HG02970 (cell line): ENCODE data around the gene ZNF823.
"Not testable (repeated sequence)": the region's sequence is repeated elsewhere in the genome, so short reads cannot be mapped to it uniquely, and the experiment has no call there.

Experiments used
- ATAC-seq: cut with Tn5 transposase; IDR thresholded peaks from one replicate; pipeline ENCODE4 v1.9.1; 2021; ENCODE audit warnings: mild to moderate bottlenecking, moderate library complexity, moderate number of reproducible peaks; ENCODE audit not compliant: unreplicated experiment, low FRiP score

The ZNF823 gene

DNA sequence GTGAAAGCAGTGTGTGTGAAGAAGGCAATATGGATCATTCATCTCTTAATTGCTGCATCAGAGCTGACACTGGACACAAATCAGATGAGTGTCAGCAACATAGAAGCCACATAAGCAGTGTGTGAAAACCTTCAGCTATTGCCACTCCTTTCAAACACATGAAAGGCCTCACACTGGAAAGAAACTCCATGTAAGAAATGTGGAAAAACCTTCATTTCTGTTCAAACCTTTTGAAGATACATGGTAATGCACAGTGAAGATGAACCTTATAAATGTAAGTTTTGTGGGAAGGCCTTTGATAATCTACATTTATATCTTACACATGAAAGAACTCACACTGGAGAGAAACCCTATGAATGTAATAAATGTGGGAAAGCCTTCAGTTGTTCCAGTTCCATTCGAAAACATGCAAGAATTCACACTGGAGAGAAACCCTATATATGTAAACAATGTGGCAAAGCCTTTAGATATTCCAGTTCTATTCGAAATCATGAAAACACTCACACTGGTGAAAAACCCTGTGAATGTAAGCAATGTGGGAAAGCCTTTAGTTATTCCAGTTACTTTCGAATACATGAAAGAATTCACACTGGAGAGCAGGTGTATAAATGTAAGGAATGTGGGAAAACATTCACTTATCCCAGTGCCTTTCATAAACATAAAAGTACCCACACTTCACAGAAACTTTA, 53.6 kb downstream of the ZNF823 start:
- no peak for ATAC-seq

DNA sequence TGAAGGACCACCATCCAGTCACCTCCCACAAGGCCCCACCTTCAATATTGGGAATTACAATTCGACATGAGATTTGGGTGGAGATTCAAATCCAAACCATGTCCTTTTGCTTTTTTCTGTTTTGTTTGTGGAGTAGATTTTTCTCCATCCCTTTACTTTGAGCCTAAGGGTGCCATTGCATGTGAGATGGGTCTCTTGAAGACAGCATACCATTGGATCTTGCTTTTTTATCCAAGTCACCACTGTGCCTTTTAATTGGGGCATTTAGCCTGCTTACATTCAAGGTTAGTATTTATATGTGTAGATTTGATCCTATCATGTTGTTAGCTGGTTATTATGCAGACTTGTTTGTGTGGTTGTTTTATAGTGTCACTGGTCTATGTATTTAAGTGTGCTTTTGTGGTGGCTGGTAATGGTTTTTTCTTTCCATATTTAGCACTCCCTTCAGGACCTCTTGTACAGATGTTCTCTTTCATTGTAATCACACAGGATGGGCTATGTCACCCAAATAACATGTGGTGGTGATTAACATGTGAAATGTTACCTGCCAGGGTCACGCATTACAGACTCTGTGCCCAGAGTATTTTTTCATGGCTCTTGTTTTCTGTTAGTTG, 58.0 kb downstream of the ZNF823 start:
- ATAC-seq = no peak

DNA sequence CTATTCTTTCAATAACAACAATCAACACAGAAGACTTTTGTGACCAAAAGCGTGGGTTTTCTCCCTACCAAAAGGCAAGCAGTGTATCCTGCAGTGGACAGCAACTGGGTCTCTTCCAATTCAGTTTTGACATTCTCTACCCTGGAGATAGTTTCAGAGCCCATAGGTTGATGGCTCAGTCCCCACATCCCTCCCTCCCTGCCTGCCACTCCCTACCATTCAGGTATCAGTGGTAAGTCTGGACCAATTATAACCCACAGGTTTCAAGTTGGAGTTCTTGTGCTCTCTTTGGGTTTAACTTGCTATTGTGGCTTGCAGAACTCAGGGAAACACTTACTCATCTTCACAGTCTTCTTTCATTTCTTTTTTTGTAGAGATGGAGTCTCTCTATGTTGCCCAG, 60.2 kb downstream of the ZNF823 start:
- ATAC-seq = no peak

DNA sequence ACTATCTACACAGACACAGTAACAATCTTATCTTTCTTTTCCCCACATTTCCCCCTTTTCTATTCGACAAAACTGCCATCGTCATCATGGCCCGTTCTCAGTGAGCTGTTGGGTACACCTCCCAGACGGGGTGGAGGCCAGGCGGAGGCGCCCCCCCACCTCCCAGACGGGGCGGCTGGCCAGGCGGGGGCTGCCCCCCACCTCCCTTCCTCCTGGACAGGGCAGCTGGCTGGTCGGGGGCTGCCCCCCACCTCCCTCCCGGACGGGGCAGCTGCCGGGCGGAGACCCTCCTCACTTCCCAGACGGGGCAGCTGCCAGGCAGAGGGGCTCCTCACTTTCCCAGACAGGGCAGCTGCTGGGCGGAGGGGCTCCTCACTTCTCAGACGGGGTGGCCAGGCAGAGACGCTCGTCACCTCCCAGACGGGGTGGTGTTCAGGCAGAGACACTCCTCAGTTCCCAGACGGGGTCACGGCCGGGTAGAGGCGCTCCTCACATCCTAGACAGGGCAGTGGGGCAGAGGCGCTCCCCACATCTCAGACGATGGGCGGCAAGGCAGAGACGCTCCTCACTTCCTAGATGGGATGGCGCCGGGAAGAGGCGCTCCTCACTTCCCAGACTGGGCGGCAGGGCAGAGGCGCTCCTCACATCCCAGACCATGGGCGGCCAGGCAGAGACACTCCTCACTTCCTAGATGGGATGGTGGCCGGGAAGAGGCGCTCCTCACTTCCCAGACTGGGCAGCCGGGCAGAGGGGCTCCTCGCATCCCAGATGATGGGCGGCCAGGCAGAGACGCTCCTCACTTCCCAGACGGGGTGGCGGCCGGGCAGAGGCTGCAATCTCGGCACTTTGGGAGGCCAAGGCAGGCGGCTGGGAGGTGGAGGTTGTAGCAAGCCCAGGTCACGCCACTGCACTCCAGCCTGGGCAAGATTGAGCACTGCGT, 61.8 kb downstream of the ZNF823 start:
- not testable (repeated sequence) for ATAC-seq

DNA sequence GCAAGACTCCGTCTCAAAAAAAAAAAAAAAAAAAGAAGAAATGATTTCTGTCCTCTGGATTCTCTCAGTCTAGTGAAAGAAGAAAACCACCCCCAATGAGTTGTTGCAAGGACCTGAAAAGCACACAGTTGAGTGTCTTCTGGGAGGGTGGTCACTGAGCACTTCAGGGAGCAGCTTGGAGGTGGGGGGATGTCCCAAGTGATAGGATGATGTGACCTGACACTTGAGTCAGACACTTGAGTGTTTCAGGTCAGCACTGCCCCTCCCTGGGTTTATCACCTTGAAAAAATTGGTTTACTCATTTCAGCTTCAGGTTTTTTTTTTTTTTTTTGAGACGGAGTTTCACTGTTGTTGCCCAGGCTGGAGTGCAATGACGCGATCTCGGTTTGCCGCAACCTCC, 63.2 kb downstream of the ZNF823 start:
- no peak for ATAC-seq

DNA sequence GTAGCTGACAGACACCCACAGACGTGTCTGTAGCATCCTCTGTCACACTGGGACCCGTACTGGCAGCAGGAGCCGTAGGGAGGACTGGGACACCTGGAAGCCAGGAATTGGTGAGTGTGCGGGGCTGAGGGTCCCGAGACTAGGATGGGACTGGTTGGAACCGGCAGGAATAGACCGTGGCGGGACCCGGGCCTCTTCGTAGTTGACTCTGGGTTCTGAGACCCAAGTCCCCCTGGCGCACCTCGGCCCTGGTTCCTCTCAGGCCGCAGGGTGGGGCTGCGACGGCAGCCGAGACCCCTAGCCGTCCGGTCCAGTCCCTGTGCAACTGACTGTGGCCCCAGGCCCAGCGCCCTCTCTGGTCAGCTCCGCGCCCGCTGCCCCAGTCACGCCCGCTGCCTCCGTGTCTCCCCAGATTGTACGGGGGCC, 64.7 kb downstream of the ZNF823 start:
- ATAC-seq = no peak

DNA sequence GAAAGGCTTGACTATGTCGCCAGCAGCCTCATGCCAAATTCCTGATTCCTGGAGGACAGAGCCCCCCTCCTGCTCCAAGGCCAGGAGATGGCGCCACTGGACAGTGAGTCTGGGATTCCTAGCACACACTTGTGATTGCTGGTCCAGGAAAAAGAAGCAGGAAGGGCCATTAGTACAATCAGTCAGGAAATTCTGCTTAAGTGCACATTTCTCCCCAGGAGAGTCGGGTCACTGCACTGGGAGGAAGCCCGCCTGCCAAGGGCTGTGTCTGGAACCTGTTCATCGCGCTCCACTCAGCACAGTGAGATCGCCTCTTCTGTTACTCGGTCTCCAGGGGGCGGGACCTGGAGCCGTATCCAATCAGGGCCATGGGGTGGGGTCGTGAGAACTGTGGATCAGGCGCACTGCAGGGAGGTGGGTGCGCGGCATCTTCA, 65.1 kb downstream of the ZNF823 start:
- no peak for ATAC-seq
